ENCODE results near the gene CACNG5.

The CACNG5 gene, protein sequence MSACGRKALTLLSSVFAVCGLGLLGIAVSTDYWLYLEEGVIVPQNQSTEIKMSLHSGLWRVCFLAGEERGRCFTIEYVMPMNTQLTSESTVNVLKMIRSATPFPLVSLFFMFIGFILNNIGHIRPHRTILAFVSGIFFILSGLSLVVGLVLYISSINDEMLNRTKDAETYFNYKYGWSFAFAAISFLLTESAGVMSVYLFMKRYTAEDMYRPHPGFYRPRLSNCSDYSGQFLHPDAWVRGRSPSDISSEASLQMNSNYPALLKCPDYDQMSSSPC

DNA sequence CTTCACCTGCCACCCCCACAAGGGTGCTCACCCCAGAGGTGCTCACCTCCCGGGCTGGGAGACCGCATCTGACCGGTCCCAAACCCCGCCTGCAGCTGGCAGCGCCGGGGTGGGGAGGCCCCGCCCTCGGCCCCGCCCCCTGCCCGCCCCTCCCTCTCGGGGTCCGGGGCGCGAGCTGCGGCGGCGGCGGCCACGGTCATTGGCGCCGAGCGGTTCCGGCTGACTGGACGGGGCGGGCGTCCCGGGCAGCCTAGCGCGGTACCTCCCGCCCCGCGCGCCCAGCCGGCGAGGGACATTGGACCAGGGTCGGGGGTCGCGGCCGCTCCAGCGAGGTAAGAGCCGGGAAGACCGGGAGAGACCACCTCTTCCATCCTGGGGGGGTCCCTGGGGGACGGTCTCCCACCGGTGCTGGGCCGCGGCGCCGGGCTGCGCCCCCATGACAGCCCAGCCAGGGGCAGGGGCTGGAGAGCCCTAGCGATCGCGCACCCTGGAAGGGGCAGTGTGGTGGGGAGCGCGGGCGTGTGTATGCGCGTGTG lies at the start of gene CACNG5:
TSS of gene CACNG5 (plus strand) at position 199 of the 536 bp plus-strand sequence. CDS start 42,216 bp downstream, outside the sequence.
- DNase-seq: no peak

GRCh38 chr17:66786107-66786506 lies 48.8 kb upstream of the CACNG5 start:
- no peak for DNase-seq

DNA sequence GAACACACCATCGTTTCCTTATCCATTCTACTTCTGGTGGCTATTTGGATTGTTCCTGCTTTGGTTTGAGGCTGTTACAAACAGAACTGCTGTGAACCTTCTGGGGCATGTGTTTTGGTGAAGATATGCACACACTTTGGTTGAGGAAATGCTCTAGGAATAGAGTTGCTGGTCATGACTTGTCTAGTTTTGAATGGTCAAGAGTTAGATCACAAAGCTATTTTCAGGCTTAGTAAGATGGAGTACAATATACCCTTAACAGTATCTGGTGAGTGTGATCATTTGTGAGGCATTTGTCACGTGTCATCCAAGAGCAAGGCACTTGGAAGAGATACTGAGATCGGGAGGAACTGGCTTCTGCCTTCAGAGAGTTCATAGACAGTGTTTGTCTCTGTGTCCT lies 47.0 kb upstream of the CACNG5 start:
- no peak for DNase-seq

GRCh38 chr17:66789093-66789492 lies 45.8 kb upstream of the CACNG5 start:
- no peak for DNase-seq

- no peak for DNase-seq
These were observed 44.9 kb upstream of the CACNG5 start for GRCh38 chr17:66789961-66790437.

DNA sequence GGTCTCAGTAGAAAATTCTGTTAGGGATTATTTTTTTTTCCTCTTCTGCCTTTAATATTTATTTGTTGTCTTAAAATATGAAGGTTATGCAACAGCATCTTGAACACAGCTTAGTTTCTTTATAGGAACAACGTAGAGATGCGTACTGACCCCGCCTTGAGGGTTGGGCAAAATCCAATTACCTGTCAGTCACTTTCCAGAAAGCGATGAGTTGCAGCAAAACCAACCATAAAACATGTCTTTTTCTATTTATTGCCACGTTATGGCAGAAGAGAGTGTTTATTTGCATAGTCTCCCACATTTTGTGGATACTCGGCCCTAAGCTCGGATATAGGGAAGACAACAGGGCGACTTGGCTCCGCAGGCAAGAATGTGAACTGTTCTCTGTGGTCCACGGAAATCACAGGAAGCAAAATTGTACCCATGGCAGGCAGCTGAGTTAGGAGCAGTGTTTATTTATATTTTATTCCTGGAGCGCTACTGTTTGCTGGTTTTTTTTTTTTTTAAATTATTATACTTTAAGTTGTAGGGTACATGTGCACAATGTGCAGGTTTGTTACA lies 44.3 kb upstream of the CACNG5 start:
- no peak for DNase-seq

- peak; percentile 49 for DNase-seq
These were observed 43.6 kb upstream of the CACNG5 start for GRCh38 chr17:66791347-66791746.

DNA sequence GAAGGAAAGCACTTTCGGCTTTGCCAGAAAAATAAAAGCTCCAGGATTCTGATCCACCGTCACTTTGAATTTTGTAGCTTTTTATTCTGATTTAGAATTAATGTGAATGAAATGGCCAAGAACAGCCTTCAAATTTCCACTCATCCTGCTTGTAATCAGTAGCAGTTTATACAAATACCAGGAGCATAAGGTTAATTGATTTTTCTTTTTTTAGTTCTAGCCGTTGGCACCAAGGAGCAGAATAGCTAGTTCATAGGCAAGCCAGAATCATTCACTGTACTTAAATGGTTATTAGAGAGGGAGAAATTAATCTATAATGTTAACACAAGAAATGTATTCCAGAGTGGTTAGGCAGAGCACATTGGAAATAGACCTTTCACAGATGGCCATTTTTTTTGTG lies 41.1 kb upstream of the CACNG5 start:
- DNase-seq: no peak

DNA sequence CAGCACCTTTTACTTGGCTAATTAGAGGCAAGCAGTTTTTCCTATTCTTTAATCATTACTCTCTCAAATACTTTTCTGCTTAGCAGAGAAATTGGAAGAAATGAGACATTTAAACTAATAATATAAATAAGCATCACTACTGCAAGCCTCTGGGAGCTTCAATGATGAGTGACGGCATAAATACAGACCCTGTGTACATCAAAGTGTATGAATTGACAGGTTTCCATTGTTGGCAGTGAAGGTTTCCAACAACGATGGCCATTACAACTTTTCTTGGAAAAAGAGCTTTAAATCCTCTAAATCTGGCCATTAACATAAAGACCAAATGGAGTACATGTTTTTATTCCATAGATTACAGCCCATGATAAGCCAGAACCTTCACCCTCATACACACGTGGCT lies 39.4 kb upstream of the CACNG5 start:
- no peak for DNase-seq

DNA sequence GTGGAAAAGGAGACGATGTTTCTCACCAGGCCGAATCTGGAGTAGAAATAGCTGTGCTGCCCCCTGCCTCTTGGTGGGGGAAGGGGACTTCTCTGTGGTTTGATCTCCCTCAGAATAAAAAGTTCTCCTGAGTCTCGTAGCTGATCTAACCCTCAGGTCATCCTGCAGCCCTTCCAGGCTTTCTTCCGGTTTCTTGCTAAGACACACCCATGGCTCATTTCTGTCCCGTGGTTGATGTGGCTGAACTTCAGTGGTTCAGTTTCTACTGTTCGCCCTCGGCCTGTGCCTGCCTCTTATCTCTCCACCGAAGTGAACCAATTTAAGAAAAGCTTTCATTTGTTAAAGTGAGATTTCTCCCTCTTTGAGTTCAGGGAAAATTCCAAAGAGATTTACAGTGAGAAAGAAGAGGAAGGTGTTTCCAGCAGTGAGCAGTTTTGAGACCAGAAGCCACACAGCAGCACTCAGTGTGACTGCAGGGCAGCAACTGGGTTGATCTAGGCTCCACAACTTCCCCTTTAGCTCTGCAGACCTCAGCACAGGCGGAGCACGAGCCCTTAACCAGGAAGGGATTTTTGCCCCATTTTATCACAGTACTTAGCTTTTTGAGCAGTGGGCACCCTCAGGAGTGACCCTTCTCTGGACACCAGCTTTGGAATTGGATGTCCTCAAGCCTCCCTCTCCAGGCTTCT lies 34.9 kb upstream of the CACNG5 start:
- DNase-seq: no peak

- DNase-seq: no peak
These were observed 31.4 kb upstream of the CACNG5 start for GRCh38 chr17:66803474-66803951.

DNA sequence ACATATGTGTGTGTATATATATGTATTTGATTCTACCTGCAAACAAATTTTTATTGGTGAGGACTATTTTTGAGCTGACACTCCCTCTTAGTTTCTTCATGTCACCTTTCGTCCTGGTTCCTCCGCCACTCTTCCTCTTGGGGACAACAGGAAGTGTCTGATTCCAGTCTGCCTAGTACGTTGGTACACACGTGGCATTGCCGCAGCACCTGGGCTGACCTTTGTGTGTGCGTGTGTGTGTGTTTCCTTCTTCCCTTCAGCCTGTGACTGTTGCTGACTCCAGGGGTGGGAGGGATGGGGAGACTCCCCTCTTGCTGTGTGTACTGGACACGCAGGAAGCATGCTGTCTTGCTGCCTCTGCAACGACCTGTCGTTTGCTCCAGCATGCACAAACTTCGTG lies 29.4 kb upstream of the CACNG5 start:
- no peak for DNase-seq

DNA sequence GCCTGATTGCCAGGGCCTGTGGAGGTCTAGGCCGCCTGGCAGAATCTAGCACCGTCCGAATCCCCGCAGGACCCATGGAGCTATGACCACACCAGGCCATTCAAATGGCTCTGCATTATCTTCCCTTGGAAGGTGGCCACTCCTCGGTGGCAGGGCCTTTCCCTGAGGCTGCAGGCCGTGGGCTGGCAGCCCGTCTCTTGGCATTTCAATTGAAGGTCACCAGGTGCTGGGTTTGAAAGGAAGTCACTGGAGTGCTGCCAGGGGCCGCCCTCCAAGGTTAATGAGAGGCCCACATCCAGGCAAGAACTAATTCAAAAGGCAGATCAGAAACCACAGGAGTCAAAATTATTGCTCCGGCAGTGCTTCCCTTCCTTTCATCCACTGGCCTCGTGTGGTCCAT lies 27.7 kb upstream of the CACNG5 start:
- DNase-seq: no peak

GRCh38 chr17:66809408-66809807 lies 25.5 kb upstream of the CACNG5 start:
- DNase-seq: no peak

DNA sequence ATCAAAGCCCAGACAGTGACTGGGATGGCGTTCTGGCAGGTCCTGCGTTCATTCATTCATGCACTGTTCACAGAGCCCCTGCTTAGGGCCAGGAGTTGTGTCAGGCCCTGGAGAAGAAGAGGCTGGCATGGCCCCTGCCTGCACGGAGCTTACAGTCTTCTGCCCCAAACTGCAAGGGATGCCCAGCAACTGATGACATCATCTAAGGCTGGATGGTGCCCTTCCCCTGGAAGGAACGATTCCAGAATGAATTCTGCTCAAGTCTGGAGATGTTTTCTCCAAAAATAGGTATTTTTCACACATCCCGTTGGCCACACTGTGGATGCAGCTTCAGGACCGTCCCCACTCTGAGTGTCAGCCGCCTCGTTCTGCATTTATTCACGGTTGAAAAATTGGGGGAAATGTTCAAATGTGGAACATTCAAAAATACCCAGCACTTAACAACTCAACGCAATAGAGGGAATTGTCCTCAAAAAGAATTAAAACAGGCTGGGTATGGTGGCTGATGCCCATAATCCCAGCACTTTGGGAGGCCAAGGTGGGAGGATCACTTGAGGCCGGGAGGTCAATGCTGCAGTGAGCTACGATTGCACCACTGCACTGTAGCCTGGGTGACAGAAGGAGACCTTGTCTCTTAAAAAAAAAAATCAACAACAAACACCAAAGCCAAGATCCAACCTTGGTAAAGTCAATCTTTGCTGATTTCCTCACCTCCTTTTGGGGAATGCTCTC lies 23.8 kb upstream of the CACNG5 start:
- no peak for DNase-seq

DNA sequence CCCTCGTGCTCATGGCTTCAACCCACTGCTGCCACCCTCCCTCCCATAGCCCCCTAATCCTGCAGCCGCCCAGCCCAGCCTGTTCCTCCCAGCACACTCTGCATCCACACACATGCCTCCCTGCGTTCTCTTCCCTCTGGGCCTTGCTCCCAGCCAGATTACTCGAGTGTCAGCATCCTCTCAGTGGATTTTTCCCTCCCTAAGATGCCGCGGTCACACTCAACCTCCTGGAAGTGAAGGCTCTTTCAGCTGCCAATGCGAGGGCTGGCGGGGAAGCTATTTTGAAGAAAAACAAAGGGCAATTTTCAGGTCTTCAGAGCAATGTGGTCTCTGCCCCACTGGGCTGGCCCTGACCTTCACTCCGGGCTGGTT lies 23.2 kb upstream of the CACNG5 start:
- DNase-seq: no peak

DNA sequence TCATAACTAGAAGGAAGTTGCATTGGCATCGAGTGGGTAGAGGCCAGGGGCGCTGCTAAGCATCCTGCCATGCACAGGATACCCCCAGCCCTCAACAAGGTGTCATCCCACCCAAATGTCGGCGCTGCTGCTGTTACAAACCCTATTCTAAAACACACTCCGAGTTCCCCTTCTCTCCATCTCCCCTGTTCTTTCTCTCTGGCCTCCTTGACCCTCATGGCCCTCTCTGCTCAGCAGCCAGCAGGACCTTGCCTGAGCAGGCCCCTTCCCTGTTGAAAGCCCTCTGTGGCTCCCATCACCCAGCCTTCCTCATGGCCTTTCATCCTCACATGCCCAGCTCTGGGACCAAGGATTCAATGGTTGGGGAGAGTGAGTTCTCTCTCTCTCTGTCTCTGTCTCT lies 22.3 kb upstream of the CACNG5 start:
- no peak for DNase-seq

DNA sequence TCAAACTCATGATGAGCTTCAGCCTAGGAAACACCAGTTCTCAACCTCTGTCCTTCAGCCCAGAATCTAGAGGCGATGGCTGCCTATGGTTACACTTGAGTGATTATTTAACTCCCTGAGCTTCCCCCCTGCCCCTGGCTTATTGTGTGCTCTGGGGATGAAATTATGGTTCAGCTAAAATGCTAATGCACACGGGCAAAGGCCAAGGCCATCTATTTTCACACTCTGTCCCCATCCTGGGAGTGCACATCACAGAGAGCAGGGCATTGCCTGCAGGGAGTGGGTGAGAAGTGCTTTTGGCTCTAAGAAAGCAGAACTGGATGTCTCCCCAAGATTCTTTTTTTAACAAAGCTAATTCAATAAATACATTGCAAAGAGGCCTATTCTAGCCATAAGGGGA lies 21.6 kb upstream of the CACNG5 start:
- no peak for DNase-seq

- no peak for DNase-seq
These were observed 20.9 kb upstream of the CACNG5 start for GRCh38 chr17:66814026-66814425.

GRCh38 chr17:66814570-66814969 lies 20.3 kb upstream of the CACNG5 start:
- DNase-seq: no peak

- DNase-seq: no peak
These were observed 17.2 kb upstream of the CACNG5 start for GRCh38 chr17:66817750-66818149.

- DNase-seq: no peak
These were observed 15.5 kb upstream of the CACNG5 start for GRCh38 chr17:66819466-66819865.

GRCh38 chr17:66822009-66822408 lies 12.9 kb upstream of the CACNG5 start:
- no peak for DNase-seq

Data from hematopoietic multipotent progenitor cell treated with erythropoietin and hydrocortisone succinate and interleukin-3 and kit ligand, for 6 days (in vitro differentiated cells).